SK-N-SH (cell line): ENCODE measurements around the gene BMPR1B. TPM values are rescaled to one million over a fixed set of nuclear protein-coding genes. Genes with fewer than 3 reads are reported as not detected.

Experiments
- CTCF ChIA-PET: fragments of 300-600, 350-600 bp; formaldehyde crosslinking; extraction: SDS; loops from one replicate; lab custom pipeline; 2021; lab: Yijun Ruan, JAX
- POLR2A ChIA-PET: fragments of 350-600 bp; sonication (Branson Sonifier 250); formaldehyde crosslinking; extraction: SDS; loops from one replicate; lab custom pipeline; 2020; ENCODE audit warnings: antibody characterized with exemption, inconsistent platforms; lab: Yijun Ruan, JAX
- DNase-seq: peaks from one replicate; pipeline ENCODE4 v3.0.0; 2012
- H2AFZ ChIP-seq: fragments of 200-600 bp; sonication (generic); 2 replicates; pipeline ENCODE4 v1.8.1; 2016; ENCODE audit warnings: antibody characterized with exemption, mild to moderate bottlenecking, low read depth
- H3F3A ChIP-seq: fragments of 200-600 bp; sonication (generic); replicated peaks from 2 replicates; pipeline ENCODE3; 2016; ENCODE audit warnings: antibody characterized with exemption, mild to moderate bottlenecking; ENCODE audit not compliant: insufficient read depth
- H3K27ac ChIP-seq, 2 experiments: fragments of 200-500 bp in 1 of 2; fragments of 200-600 bp in 1 of 2; sonication (Bioruptor generic) in 1 of 2; sonication (generic), shearing (Covaris generic) in 1 of 2; 2 replicates each; pipeline versions ENCODE4 v1.5.1 to v1.6.1; 2014 to 2016; ENCODE audit warnings: low read depth in 2 of 2, inconsistent platforms in 1 of 2, low read length in 1 of 2, mild to moderate bottlenecking in 1 of 2, mixed read lengths in 1 of 2
- H3K27me3 ChIP-seq: fragments of 200-600 bp; sonication (generic), shearing (Covaris generic); 2 replicates; pipeline ENCODE4 v1.6.1; 2016; ENCODE audit warnings: mixed run types; ENCODE audit not compliant: insufficient read depth
- H3K36me3 ChIP-seq, 2 experiments: fragments of 200-500 bp in 1 of 2; fragments of 200-600 bp in 1 of 2; sonication (Bioruptor generic) in 1 of 2; sonication (generic) in 1 of 2; replicated peaks in 1 of 2; 2 replicates each; pipeline versions ENCODE3 to v1.5.1; 2014 to 2016; ENCODE audit warnings: low read length in 1 of 2, mild to moderate bottlenecking in 1 of 2; ENCODE audit not compliant: insufficient read depth in 2 of 2, control insufficient read depth in 1 of 2
- H3K4me1 ChIP-seq, 2 experiments: fragments of 200-500 bp in 1 of 2; fragments of 200-600 bp in 1 of 2; sonication (Bioruptor generic) in 1 of 2; sonication (generic), shearing (Covaris generic) in 1 of 2; 2 replicates each; pipeline versions ENCODE4 v1.5.1 to v1.6.1; 2014 to 2016; ENCODE audit warnings: low read depth in 1 of 2, low read length in 1 of 2, mixed run types in 1 of 2; ENCODE audit not compliant: insufficient read depth in 2 of 2, control insufficient read depth in 1 of 2
- H3K4me2 ChIP-seq: fragments of 200-600 bp; sonication (generic), shearing (Covaris generic); 2 replicates; pipeline ENCODE4 v1.6.1; 2017; ENCODE audit warnings: mixed run types
- H3K4me3 ChIP-seq, 2 experiments: fragments of 200-500 bp in 1 of 2; fragments of 200-600 bp in 1 of 2; sonication (Bioruptor generic) in 1 of 2; sonication (generic), shearing (Covaris generic) in 1 of 2; 2 replicates each; pipeline versions ENCODE4 v1.5.1 to v1.8.1; 2014 to 2016; ENCODE audit warnings: low read depth in 2 of 2, inconsistent platforms in 1 of 2, low read length in 1 of 2, mild to moderate bottlenecking in 1 of 2, mixed read lengths in 1 of 2, moderate library complexity in 1 of 2
- H3K79me2 ChIP-seq: fragments of 200-600 bp; sonication (generic); 2 replicates; pipeline ENCODE4 v1.8.1; 2017; ENCODE audit warnings: mild to moderate bottlenecking; ENCODE audit not compliant: insufficient read depth
- H3K9ac ChIP-seq: fragments of 200-600 bp; sonication (generic); 2 replicates; pipeline ENCODE4 v1.6.1; 2017; ENCODE audit warnings: mixed run types
- H3K9me2 ChIP-seq: fragments of 200-600 bp; sonication (generic); 2 replicates; pipeline ENCODE4 v1.6.1; 2017; ENCODE audit warnings: mixed run types
- H3K9me3 ChIP-seq: fragments of 200-600 bp; sonication (generic); 2 replicates; pipeline ENCODE4 v1.6.1; 2017; ENCODE audit warnings: mixed run types, mild to moderate bottlenecking, moderate library complexity
- H4K20me1 ChIP-seq: fragments of 200-600 bp; sonication (generic); 2 replicates; pipeline ENCODE4 v1.6.1; 2017; ENCODE audit warnings: mild to moderate bottlenecking, mixed run types; ENCODE audit not compliant: insufficient read depth
- ELF1 ChIP-seq: IDR thresholded peaks from 2 replicates; pipeline ENCODE4 v1.4.0; 2012
- EP300 ChIP-seq, 2 experiments: IDR thresholded peaks; 2 replicates each; pipeline versions ENCODE4 v1.4.0 to v1.6.1; 2012; ENCODE audit warnings: borderline replicate concordance in 1 of 2, low read depth in 1 of 2, low read length in 1 of 2
- EZH2phosphoT487 ChIP-seq: fragments of 200-600 bp; sonication (generic); IDR thresholded peaks from 2 replicates; pipeline ENCODE4 v1.6.1; 2017; ENCODE audit warnings: low read depth, mixed run types, mild to moderate bottlenecking, antibody characterized with exemption, moderate library complexity, borderline replicate concordance
- FOSL2 ChIP-seq: IDR thresholded peaks from 2 replicates; pipeline ENCODE4 v1.4.0; 2012; ENCODE audit warnings: low read depth, mild to moderate bottlenecking, moderate library complexity, borderline replicate concordance
- FOXJ3 ChIP-seq: sonication (generic); formaldehyde crosslinking; IDR thresholded peaks from 2 replicates; pipeline ENCODE4 v1.5.1; 2020; ENCODE audit warnings: mild to moderate bottlenecking, missing genetic modification reagents
- FOXM1 ChIP-seq: IDR thresholded peaks from 2 replicates; pipeline ENCODE4 v1.4.0; 2012; ENCODE audit warnings: low read depth, mild to moderate bottlenecking
- GABPA ChIP-seq: IDR thresholded peaks from 2 replicates; pipeline ENCODE4 v1.4.0; 2012; ENCODE audit warnings: low read depth, mild to moderate bottlenecking
- JUND ChIP-seq: IDR thresholded peaks from 2 replicates; pipeline ENCODE4 v1.4.0; 2012
- MEF2A ChIP-seq: IDR thresholded peaks from 2 replicates; pipeline ENCODE4 v1.4.0; 2012; ENCODE audit warnings: low read depth, borderline replicate concordance
- NFIC ChIP-seq: IDR thresholded peaks from 2 replicates; pipeline ENCODE4 v1.4.0; 2012; ENCODE audit warnings: borderline replicate concordance
- NRF1 ChIP-seq: IDR thresholded peaks from 2 replicates; pipeline ENCODE4 v1.6.1; 2012; ENCODE audit warnings: low read depth, mild to moderate bottlenecking, low read length
- POLR2AphosphoS5 ChIP-seq: IDR thresholded peaks from 2 replicates; pipeline ENCODE4 v1.6.1; 2012; ENCODE audit warnings: low read depth, low read length
- RFX5 ChIP-seq: IDR thresholded peaks from 2 replicates; pipeline ENCODE4 v1.6.1; 2012; ENCODE audit warnings: mild to moderate bottlenecking, improper control_type of control experiment, low read length
- RXRA ChIP-seq: IDR thresholded peaks from 2 replicates; pipeline ENCODE4 v1.4.0; 2012; ENCODE audit warnings: low read depth, mild to moderate bottlenecking, borderline replicate concordance
- SIN3A ChIP-seq: IDR thresholded peaks from 2 replicates; pipeline ENCODE4 v1.6.1; 2012; ENCODE audit warnings: low read depth, mild to moderate bottlenecking, low read length, moderate library complexity, borderline replicate concordance
- SMC3 ChIP-seq: IDR thresholded peaks from 2 replicates; pipeline ENCODE4 v1.6.1; 2012; ENCODE audit warnings: low read depth, low read length, improper control_type of control experiment
- TAF1 ChIP-seq: IDR thresholded peaks from 2 replicates; pipeline ENCODE4 v1.6.1; 2012; ENCODE audit warnings: low read depth, mild to moderate bottlenecking, low read length, moderate library complexity, borderline replicate concordance
- TCF12 ChIP-seq: IDR thresholded peaks from 2 replicates; pipeline ENCODE4 v1.4.0; 2012
- TEAD4 ChIP-seq: IDR thresholded peaks from 2 replicates; pipeline ENCODE4 v1.4.0; 2012; ENCODE audit warnings: mild to moderate bottlenecking, borderline replicate concordance; ENCODE audit not compliant: insufficient read depth
- WGBS: methylation state at CpG from one replicate; pipeline ENCODE4 v1.1.6; 2017; ENCODE audit warnings: low lambda C conversion rate; 5-methylcytosine and 5-hydroxymethylcytosine counted together
- polyA plus RNA-seq, 3 experiments: library from polyadenylated mRNA; depleted of rRNA; stranded (reverse); fragments of >200 nt; gene quantifications; 2 replicates each; pipeline ENCODE4 v1.2.3, GENCODE V29; 2012
- TF ChIP-seq, protein P1 (sequence below): IDR thresholded peaks from 2 replicates; pipeline ENCODE4 v1.4.0; 2012; ENCODE audit warnings: low read depth, borderline replicate concordance
- TF ChIP-seq, protein P2 (sequence below): IDR thresholded peaks from 2 replicates; pipeline ENCODE4 v1.4.0; 2012; ENCODE audit warnings: low read depth
- TF ChIP-seq, protein P3 (sequence below): fragments of 150-350 bp; IDR thresholded peaks from 2 replicates; pipeline ENCODE4 v1.6.1; 2016; ENCODE audit warnings: mild to moderate bottlenecking, low read depth, low read length
- TF ChIP-seq, protein P4 (sequence below): IDR thresholded peaks from 2 replicates; pipeline ENCODE4 v1.6.1; 2012; ENCODE audit warnings: mild to moderate bottlenecking, low read depth, low read length, moderate library complexity

BMPR1B gene
- polyA plus RNA-seq, 1 of the 3 experiments (the other 2 are of a cell fraction) = 0.16 TPM

DNA sequence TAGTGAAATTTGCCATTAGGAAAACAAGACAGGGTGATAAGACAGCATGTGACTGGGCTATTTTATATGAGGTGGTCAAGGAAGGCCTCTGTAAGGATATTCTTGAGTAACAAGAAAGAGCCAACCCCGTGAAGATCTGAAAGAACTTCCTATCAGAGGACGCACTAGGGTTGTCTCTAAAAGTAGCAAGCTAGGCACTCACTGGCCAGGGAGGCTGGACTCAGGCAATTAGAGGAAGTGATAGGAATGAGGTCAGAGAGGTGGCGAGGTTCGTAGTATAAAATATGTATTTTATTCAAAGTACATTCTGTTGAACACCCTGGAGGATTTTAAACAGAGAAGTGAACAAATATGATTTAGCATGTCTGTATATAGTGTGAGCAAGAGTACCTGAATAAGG is 4.6 kb downstream of the BMPR1B start:
- H3K9me3 ChIP-seq = no peaks in the 10 kb centered on the region
- no peaks in the 10 kb centered on the region for H3K9me2 ChIP-seq
- no peaks in the 10 kb centered on the region for H3K79me2 ChIP-seq
- no peak overlapping the region for H3K4me3 ChIP-seq
- no peak overlapping the region for H2AFZ ChIP-seq
- peaks cover 0 to 22% of the 10 kb centered on the region in 2 experiments; a peak in 2 of 4 replicates for H3K4me1 ChIP-seq
- no peak for DNase-seq
- TF ChIP-seq, protein P1, sequence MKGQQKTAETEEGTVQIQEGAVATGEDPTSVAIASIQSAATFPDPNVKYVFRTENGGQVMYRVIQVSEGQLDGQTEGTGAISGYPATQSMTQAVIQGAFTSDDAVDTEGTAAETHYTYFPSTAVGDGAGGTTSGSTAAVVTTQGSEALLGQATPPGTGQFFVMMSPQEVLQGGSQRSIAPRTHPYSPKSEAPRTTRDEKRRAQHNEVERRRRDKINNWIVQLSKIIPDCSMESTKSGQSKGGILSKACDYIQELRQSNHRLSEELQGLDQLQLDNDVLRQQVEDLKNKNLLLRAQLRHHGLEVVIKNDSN = no peak
- TF ChIP-seq ELF1 = no peak
- TF ChIP-seq, protein P2, sequence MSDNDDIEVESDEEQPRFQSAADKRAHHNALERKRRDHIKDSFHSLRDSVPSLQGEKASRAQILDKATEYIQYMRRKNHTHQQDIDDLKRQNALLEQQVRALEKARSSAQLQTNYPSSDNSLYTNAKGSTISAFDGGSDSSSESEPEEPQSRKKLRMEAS = no peak
- no peak for TF ChIP-seq RXRA
- TF ChIP-seq RFX5 = no peak
- no peak for TF ChIP-seq FOXM1
- no peak for TF ChIP-seq EZH2phosphoT487
- no peak for TF ChIP-seq SIN3A
- no peak for TF ChIP-seq TEAD4
- TF ChIP-seq FOSL2 = no peak
- TF ChIP-seq JUND = no peak
- no peak for TF ChIP-seq EP300 (IDR thresholded peaks at IDR 0.05; ENCODE audit: borderline replicate concordance in 1 of 2, low read depth in 1 of 2, low read length in 1 of 2)
- TF ChIP-seq GABPA = no peak
- no peak for TF ChIP-seq NRF1
- TF ChIP-seq NFIC = no peak
- TF ChIP-seq SMC3 = no peak
- no peak for TF ChIP-seq TAF1
- no peak for TF ChIP-seq TCF12
- ChIA-PET CTCF (interaction anchor here (0.8 to 1.3 kb wide), 5 partner anchors 23 to 329 kb away, joined by 3 read pairs; no protein-coding TSS in a partner anchor), POLR2A (interaction anchor here (0.6 kb wide), 1 partner anchor 10 kb away, joined by 3 read pairs; no protein-coding TSS in a partner anchor)
- peaks cover 12% of the 10 kb centered on the region; the same call in 1 of the 2 replicates for H3K27me3 ChIP-seq
- peaks cover 5% of the 10 kb centered on the region for H3F3A ChIP-seq
- H3K9ac ChIP-seq = no peak overlapping the region
- no peak overlapping the region for H3K4me2 ChIP-seq
- H3K27ac ChIP-seq = peak overlapping the region in 1 of 2 experiments; percentile 74; a peak in 1 of 4 replicates
- no peaks in the 10 kb centered on the region for H4K20me1 ChIP-seq
- H3K36me3 ChIP-seq = no peaks in the 10 kb centered on the region
- WGBS = 88% methylated on average over 4 of the region's 4 CpGs

DNA sequence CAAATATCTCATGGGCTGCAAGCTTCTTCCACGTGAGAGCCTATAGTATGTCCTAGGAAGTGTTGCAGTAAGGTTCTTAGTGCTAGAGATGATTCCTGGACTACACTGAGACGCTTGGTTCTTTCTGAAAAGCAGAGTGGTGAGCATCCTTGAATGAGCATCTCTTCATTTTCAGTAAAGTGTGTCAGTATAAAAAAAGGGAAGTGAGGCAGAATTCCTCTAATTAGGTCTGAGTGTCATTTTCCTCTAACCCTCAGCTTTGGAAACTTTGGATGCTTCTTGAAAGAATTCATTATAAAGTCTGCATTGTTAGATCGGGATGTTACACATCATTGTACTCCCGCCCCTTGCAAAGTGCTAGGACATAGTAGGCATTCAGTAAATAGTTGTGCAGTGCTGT is 5.2 kb downstream of the BMPR1B start:
- H2AFZ ChIP-seq = no peak overlapping the region
- POLR2A ChIA-PET = interaction anchor here (1.0 kb wide), 1 partner anchor 330 kb away, joined by 3 read pairs; no protein-coding TSS in a partner anchor
- H3K36me3 ChIP-seq = no peaks in the 10 kb centered on the region
- 72% methylated on average over 4 of the region's 4 CpGs for WGBS
- H3K79me2 ChIP-seq = no peaks in the 10 kb centered on the region
- H3K9ac ChIP-seq = no peak overlapping the region
- no peaks in the 10 kb centered on the region for H3K9me3 ChIP-seq
- peaks cover 5% of the 10 kb centered on the region for H3F3A ChIP-seq
- no peaks in the 10 kb centered on the region for H4K20me1 ChIP-seq
- no peak overlapping the region for H3K4me2 ChIP-seq
- DNase-seq = no peak
- no peak overlapping the region for H3K4me3 ChIP-seq
- peak overlapping the region in 1 of 2 experiments; percentile 74; a peak in 2 of 4 replicates for H3K27ac ChIP-seq
- CTCF ChIA-PET = interaction anchor here (0.8 to 1.3 kb wide), 4 partner anchors 22 to 328 kb away, joined by 3 read pairs; no protein-coding TSS in a partner anchor
- H3K9me2 ChIP-seq = no peaks in the 10 kb centered on the region
- peaks cover 0 to 22% of the 10 kb centered on the region in 2 experiments; a peak in 2 of 4 replicates for H3K4me1 ChIP-seq
- H3K27me3 ChIP-seq = peaks cover 12% of the 10 kb centered on the region; the same call in 1 of the 2 replicates
- no peak for TF ChIP-seq NFIC
- no peak for TF ChIP-seq MEF2A
- TF ChIP-seq ELF1 = no peak
- no peak for TF ChIP-seq POLR2AphosphoS5
- TF ChIP-seq FOSL2 = no peak
- TF ChIP-seq EZH2phosphoT487 = no peak
- TF ChIP-seq RFX5 = no peak
- TF ChIP-seq, protein P3, sequence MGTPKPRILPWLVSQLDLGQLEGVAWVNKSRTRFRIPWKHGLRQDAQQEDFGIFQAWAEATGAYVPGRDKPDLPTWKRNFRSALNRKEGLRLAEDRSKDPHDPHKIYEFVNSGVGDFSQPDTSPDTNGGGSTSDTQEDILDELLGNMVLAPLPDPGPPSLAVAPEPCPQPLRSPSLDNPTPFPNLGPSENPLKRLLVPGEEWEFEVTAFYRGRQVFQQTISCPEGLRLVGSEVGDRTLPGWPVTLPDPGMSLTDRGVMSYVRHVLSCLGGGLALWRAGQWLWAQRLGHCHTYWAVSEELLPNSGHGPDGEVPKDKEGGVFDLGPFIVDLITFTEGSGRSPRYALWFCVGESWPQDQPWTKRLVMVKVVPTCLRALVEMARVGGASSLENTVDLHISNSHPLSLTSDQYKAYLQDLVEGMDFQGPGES = no peak
- TF ChIP-seq, protein P4, sequence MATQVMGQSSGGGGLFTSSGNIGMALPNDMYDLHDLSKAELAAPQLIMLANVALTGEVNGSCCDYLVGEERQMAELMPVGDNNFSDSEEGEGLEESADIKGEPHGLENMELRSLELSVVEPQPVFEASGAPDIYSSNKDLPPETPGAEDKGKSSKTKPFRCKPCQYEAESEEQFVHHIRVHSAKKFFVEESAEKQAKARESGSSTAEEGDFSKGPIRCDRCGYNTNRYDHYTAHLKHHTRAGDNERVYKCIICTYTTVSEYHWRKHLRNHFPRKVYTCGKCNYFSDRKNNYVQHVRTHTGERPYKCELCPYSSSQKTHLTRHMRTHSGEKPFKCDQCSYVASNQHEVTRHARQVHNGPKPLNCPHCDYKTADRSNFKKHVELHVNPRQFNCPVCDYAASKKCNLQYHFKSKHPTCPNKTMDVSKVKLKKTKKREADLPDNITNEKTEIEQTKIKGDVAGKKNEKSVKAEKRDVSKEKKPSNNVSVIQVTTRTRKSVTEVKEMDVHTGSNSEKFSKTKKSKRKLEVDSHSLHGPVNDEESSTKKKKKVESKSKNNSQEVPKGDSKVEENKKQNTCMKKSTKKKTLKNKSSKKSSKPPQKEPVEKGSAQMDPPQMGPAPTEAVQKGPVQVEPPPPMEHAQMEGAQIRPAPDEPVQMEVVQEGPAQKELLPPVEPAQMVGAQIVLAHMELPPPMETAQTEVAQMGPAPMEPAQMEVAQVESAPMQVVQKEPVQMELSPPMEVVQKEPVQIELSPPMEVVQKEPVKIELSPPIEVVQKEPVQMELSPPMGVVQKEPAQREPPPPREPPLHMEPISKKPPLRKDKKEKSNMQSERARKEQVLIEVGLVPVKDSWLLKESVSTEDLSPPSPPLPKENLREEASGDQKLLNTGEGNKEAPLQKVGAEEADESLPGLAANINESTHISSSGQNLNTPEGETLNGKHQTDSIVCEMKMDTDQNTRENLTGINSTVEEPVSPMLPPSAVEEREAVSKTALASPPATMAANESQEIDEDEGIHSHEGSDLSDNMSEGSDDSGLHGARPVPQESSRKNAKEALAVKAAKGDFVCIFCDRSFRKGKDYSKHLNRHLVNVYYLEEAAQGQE = no peak
- no peak for TF ChIP-seq FOXJ3 (CRISPR knock-in tag)
